Measurements from ENCODE around the gene CES3. TPM values are rescaled to one million over a fixed set of nuclear protein-coding genes. Genes with fewer than 3 reads are reported as not detected.

CES3 gene
- total and polyA plus RNA-seq, 4 donors, result 0.19 to 28.3 (median 12.5) TPM

DNA sequence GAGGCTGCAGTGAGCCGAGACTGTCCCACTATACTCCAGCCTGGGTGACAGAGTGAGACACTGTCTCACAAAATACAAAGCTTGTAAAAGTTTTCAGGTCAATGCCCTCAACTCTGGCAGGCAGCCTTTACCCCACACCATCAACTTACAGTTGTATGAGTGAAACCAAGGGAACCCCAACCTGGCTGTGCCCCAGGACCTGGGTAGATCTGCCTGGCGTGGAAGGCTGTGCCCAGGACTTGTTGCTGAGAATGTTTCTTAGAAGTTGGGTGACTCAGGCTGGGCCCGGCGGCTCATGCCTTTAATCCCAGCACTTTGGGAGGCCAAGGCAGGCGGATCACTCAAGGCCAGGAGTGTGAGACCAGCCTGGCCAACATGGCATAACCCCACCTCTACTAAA is 7.8 kb downstream of the CES3 start:
- TF ChIP-seq TAF1 (conservative IDR thresholded peaks at IDR 0.05) (no peak), SP1 (IDR thresholded peaks at IDR 0.05) (peak; percentile 9), RXRA (IDR thresholded peaks at IDR 0.05) (peak; percentile 50 to 60), HNF4A (conservative IDR thresholded peaks at IDR 0.05) (peak in 1 of 2 donors; percentile 13)
- TF ChIP-seq, protein P1, sequence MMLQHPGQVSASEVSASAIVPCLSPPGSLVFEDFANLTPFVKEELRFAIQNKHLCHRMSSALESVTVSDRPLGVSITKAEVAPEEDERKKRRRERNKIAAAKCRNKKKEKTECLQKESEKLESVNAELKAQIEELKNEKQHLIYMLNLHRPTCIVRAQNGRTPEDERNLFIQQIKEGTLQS (IDR thresholded peaks at IDR 0.05), result no peak
- Histone ChIP-seq H3K27ac (ENCODE audit: low read depth in 1 of 2, low read length in 2 of 2) (no peak overlapping the region), H3K4me3 (ENCODE audit: low read depth in 1 of 3, low read length in 3 of 3) (no peak overlapping the region), H3K9ac (ENCODE audit: low read depth in 1 of 2, low read length in 2 of 2) (no peak overlapping the region), H3K36me3 (ENCODE audit: control insufficient read depth in 4 of 4, insufficient read depth in 3 of 4, low read depth in 1 of 4, low read length in 3 of 4) (peaks cover 0 to 8% (median 6%) of the 10 kb centered on the region in 4 donors), H3K9me3 (ENCODE audit: control insufficient read depth in 4 of 4, low read length in 3 of 4) (no peaks in the 10 kb centered on the region), H3K4me1 (ENCODE audit: control insufficient read depth in 4 of 4, insufficient read depth in 4 of 4, low read length in 3 of 4) (peaks cover 4 to 35% (median 26%) of the 10 kb centered on the region in 4 donors), H3K27me3 (ENCODE audit: control insufficient read depth in 4 of 4, insufficient read depth in 4 of 4, low read length in 3 of 4) (no peaks in the 10 kb centered on the region)
- 62% methylated on average over 5 of the region's 5 CpGs for WGBS
- DNase-seq (ENCODE audit: low spot score), result no peak

DNA sequence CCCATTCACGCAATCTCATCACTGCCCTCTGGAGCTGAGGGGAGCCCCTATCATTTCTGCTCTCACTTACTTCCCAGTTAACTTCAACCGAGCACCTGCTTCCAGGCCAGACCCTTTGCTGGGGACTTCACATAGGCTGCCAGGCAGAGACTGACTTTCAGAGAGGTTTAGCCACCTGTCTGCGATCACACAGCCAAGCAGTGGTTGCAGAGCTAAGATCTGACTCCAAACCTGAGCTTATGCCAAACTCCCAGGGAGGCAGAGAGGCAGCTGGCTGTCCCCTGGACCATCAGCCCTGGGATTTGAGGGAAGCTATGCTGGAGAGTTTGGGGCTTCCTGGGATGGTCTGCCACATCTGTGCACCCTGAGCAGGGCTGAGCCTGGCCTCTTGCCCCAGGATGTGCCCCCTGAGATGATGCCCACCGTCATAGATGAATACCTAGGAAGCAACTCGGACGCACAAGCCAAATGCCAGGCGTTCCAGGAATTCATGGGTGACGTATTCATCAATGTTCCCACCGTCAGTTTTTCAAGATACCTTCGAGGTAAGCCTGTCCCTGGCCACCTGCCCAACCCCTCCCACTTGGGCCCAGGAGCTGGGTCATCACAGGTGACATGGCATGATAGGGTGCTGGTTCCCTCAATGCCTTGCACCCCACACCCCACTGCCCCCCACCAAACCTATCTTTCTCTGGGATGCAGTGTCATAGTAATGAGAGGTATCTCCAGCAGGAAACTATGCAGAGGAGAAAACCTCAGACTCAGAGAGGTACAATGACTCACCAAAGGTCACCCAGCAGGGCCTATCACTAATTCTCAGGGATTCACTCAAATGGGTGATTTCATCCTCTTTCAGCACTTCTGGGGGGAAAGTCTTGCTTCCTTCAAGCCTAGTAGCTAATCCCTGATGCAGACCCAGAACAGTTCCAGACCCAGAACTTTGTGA is 10.0 kb downstream of the CES3 start:
- no peak overlapping the region for H3K27ac ChIP-seq (ENCODE audit: low read depth in 1 of 2, low read length in 2 of 2)
- no peaks in the 10 kb centered on the region for H3K9me3 ChIP-seq (ENCODE audit: control insufficient read depth in 4 of 4, low read length in 3 of 4)
- WGBS, result 84% methylated on average over 10 of the region's 10 CpGs
- H3K9ac ChIP-seq (ENCODE audit: low read depth in 1 of 2, low read length in 2 of 2), result no peak overlapping the region
- H3K27me3 ChIP-seq (ENCODE audit: control insufficient read depth in 4 of 4, insufficient read depth in 4 of 4, low read length in 3 of 4), result no peaks in the 10 kb centered on the region
- H3K4me3 ChIP-seq (ENCODE audit: low read depth in 1 of 3, low read length in 3 of 3), result no peak overlapping the region
- DNase-seq (ENCODE audit: low spot score), result no peak
- H3K4me1 ChIP-seq (ENCODE audit: control insufficient read depth in 4 of 4, insufficient read depth in 4 of 4, low read length in 3 of 4), result peaks cover 0 to 16% (median 11%) of the 10 kb centered on the region in 4 donors
- no peak for TF ChIP-seq FOXA1 (IDR thresholded peaks at IDR 0.05)
- TF ChIP-seq GABPA (IDR thresholded peaks at IDR 0.05 in 1 of 2, conservative IDR thresholded peaks at IDR 0.05 in 1 of 2), result no peak
- H3K36me3 ChIP-seq (ENCODE audit: control insufficient read depth in 4 of 4, insufficient read depth in 3 of 4, low read depth in 1 of 4, low read length in 3 of 4), result peaks cover 0 to 8% (median 6%) of the 10 kb centered on the region in 4 donors

GRCh38 chr16:66972983-66973382 is 11.9 kb downstream of the CES3 start:
- 87% methylated on average over 9 of the region's 9 CpGs for WGBS

DNA sequence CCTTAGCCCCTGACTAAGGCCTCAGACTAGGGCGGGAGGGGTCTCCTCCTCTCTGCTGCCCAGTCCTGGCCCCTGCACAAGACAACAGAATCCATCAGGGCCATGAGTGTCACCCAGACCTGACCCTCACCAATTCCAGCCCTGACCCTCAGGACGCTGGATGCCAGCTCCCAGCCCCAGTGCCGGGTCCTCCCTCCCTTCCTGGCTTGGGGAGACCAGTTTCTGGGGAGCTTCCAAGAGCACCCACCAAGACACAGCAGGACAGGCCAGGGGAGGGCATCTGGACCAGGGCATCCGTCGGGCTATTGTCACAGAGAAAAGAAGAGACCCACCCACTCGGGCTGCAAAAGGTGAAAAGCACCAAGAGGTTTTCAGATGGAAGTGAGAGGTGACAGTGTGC is 12.7 kb downstream of the CES3 start:
- peaks cover 0 to 14% (median 10%) of the 10 kb centered on the region in 4 donors for H3K4me1 ChIP-seq (ENCODE audit: control insufficient read depth in 4 of 4, insufficient read depth in 4 of 4, low read length in 3 of 4)
- no peak for DNase-seq (ENCODE audit: low spot score)
- no peak overlapping the region for H3K27ac ChIP-seq (ENCODE audit: low read depth in 1 of 2, low read length in 2 of 2)
- H3K27me3 ChIP-seq (ENCODE audit: control insufficient read depth in 4 of 4, insufficient read depth in 4 of 4, low read length in 3 of 4), result no peaks in the 10 kb centered on the region
- H3K9ac ChIP-seq (ENCODE audit: low read depth in 1 of 2, low read length in 2 of 2), result no peak overlapping the region
- no peak overlapping the region for H3K4me3 ChIP-seq (ENCODE audit: low read depth in 1 of 3, low read length in 3 of 3)
- peaks cover 0 to 8% (median 6%) of the 10 kb centered on the region in 4 donors for H3K36me3 ChIP-seq (ENCODE audit: control insufficient read depth in 4 of 4, insufficient read depth in 3 of 4, low read depth in 1 of 4, low read length in 3 of 4)
- WGBS, result 87% methylated on average over 6 of the region's 6 CpGs
- no peaks in the 10 kb centered on the region for H3K9me3 ChIP-seq (ENCODE audit: control insufficient read depth in 4 of 4, low read length in 3 of 4)
- TF ChIP-seq SP1 (IDR thresholded peaks at IDR 0.05), result no peak
- no peak for TF ChIP-seq YY1 (IDR thresholded peaks at IDR 0.05)
- no peak for TF ChIP-seq TAF1 (conservative IDR thresholded peaks at IDR 0.05)
- TF ChIP-seq HNF4A (conservative IDR thresholded peaks at IDR 0.05), result no peak
- TF ChIP-seq FOXA1 (IDR thresholded peaks at IDR 0.05), result no peak
- TF ChIP-seq, protein P2, sequence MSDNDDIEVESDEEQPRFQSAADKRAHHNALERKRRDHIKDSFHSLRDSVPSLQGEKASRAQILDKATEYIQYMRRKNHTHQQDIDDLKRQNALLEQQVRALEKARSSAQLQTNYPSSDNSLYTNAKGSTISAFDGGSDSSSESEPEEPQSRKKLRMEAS (IDR thresholded peaks at IDR 0.05), result no peak
- no peak for TF ChIP-seq ZBTB33 (IDR thresholded peaks at IDR 0.05)
- TF ChIP-seq RXRA (IDR thresholded peaks at IDR 0.05), result no peak
- TF ChIP-seq NR2F2 (IDR thresholded peaks at IDR 0.05), result no peak
- no peak for TF ChIP-seq EGR1 (IDR thresholded peaks at IDR 0.05; ENCODE audit: low read depth in 2 of 2)
- no peak for TF ChIP-seq HNF4G (IDR thresholded peaks at IDR 0.05)
- TF ChIP-seq, protein P3, sequence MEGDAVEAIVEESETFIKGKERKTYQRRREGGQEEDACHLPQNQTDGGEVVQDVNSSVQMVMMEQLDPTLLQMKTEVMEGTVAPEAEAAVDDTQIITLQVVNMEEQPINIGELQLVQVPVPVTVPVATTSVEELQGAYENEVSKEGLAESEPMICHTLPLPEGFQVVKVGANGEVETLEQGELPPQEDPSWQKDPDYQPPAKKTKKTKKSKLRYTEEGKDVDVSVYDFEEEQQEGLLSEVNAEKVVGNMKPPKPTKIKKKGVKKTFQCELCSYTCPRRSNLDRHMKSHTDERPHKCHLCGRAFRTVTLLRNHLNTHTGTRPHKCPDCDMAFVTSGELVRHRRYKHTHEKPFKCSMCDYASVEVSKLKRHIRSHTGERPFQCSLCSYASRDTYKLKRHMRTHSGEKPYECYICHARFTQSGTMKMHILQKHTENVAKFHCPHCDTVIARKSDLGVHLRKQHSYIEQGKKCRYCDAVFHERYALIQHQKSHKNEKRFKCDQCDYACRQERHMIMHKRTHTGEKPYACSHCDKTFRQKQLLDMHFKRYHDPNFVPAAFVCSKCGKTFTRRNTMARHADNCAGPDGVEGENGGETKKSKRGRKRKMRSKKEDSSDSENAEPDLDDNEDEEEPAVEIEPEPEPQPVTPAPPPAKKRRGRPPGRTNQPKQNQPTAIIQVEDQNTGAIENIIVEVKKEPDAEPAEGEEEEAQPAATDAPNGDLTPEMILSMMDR (IDR thresholded peaks at IDR 0.05; ENCODE audit: low read depth, low read length, missing input control), result no peak
- no peak for TF ChIP-seq FOXA2 (IDR thresholded peaks at IDR 0.05)
- TF ChIP-seq, protein P1 (IDR thresholded peaks at IDR 0.05), result no peak
- no peak for TF ChIP-seq JUND (IDR thresholded peaks at IDR 0.05)

More at GRCh38 chr16:66972983-66973382, 11.9 kb downstream of the CES3 start:
- TF ChIP-seq RXRA (IDR thresholded peaks at IDR 0.05), result no peak
- no peaks in the 10 kb centered on the region for H3K9me3 ChIP-seq (ENCODE audit: control insufficient read depth in 4 of 4, low read length in 3 of 4)
- peaks cover 0 to 20% (median 13%) of the 10 kb centered on the region in 4 donors for H3K4me1 ChIP-seq (ENCODE audit: control insufficient read depth in 4 of 4, insufficient read depth in 4 of 4, low read length in 3 of 4)
- no peak overlapping the region for H3K9ac ChIP-seq (ENCODE audit: low read depth in 1 of 2, low read length in 2 of 2)
- peaks cover 0 to 8% (median 6%) of the 10 kb centered on the region in 4 donors for H3K36me3 ChIP-seq (ENCODE audit: control insufficient read depth in 4 of 4, insufficient read depth in 3 of 4, low read depth in 1 of 4, low read length in 3 of 4)
- no peak for DNase-seq (ENCODE audit: low spot score)
- H3K4me3 ChIP-seq (ENCODE audit: low read depth in 1 of 3, low read length in 3 of 3), result no peak overlapping the region
- H3K27ac ChIP-seq (ENCODE audit: low read depth in 1 of 2, low read length in 2 of 2), result no peak overlapping the region
- no peaks in the 10 kb centered on the region for H3K27me3 ChIP-seq (ENCODE audit: control insufficient read depth in 4 of 4, insufficient read depth in 4 of 4, low read length in 3 of 4)
